Progenitor cell of endocrine pancreas (in vitro differentiated cells): ENCODE measurements around the gene PRMT9. TPM values are rescaled to one million over a fixed set of nuclear protein-coding genes. Genes with fewer than 3 reads are reported as not detected.

ENCODE experiments used
- DNase-seq: peaks from one replicate; pipeline ENCODE4 v3.0.0; 2021; ENCODE audit warnings: low spot score; ENCODE audit not compliant: unreplicated experiment
- H3K27ac Mint-ChIP-seq: 2 replicates; pipeline ENCODE4 v1.8.0; 2021; ENCODE audit warnings: mild to moderate bottlenecking, moderate library complexity, mixed read lengths
- H3K27me3 Mint-ChIP-seq: 2 replicates; pipeline ENCODE4 v1.8.0; 2021; ENCODE audit warnings: mixed read lengths
- H3K36me3 Mint-ChIP-seq: 2 replicates; pipeline ENCODE4 v1.8.0; 2022; ENCODE audit warnings: mixed read lengths; ENCODE audit not compliant: insufficient read depth
- H3K4me1 Mint-ChIP-seq: 2 replicates; pipeline ENCODE4 v1.8.0; 2021; ENCODE audit warnings: low read depth, mixed read lengths
- H3K4me3 Mint-ChIP-seq: 2 replicates; pipeline ENCODE4 v1.8.0; 2021; ENCODE audit warnings: low read depth, mild to moderate bottlenecking, moderate library complexity, mixed read lengths
- H3K9me3 Mint-ChIP-seq: 2 replicates; pipeline ENCODE4 v1.8.0; 2021; ENCODE audit warnings: low read depth, mixed read lengths
- CTCF ChIP-seq: fragments of 200-600 bp; sonication (generic); IDR thresholded peaks from one replicate; pipeline ENCODE4 v1.5.0; 2021; ENCODE audit warnings: antibody characterized with exemption, mild to moderate bottlenecking; ENCODE audit not compliant: unreplicated experiment
- long read RNA-seq: library from polyadenylated mRNA; unstranded; transcript quantifications from one replicate; pipeline ENCODE4 v2.0.0, GENCODE V29; 2020
- total RNA-seq: library from RNA; stranded (reverse); gene quantifications from 2 replicates; pipeline ENCODE4 v1.2.1, GENCODE V29; 2021

PRMT9 gene
- total RNA-seq = 13.0 and 13.5 TPM in 2 replicates
- long read RNA-seq, transcript PRMT9-201 (12 exons, 3,528 nt) = major isoform, 55 of 97 reads
- long read RNA-seq, transcript PRMT9-204 (11 exons, 2,674 nt) = minor isoform, 18 of 97 reads
- long read RNA-seq, partial matches to known transcripts = 4 of 97 reads
- long read RNA-seq, other reads (novel, unspliced or antisense) = 20 of 97 reads

GRCh38 chr4:147683717-147684700 lies at the start of gene PRMT9:
PRMT9 (minus strand) TSS chr4:147684163; CDS start chr4:147683987, 176 bp downstream.
- Mint-ChIP-seq H3K36me3 (peaks cover 3% of the 10 kb centered on the region), H3K27me3 (no peaks in the 10 kb centered on the region), H3K4me3 (peak within 1 kb of the TSS; percentile 95), H3K4me1 (peaks cover 9% of the 10 kb centered on the region), H3K27ac (peak within 1 kb of the TSS; percentile 99), H3K9me3 (no peaks in the 10 kb centered on the region)
- peak; percentile 76 for DNase-seq
- TF ChIP-seq CTCF = no peak

- peaks cover 25% of the 10 kb centered on the region for H3K27me3 Mint-ChIP-seq
- TF ChIP-seq CTCF = no peak
- peak; percentile 29 for DNase-seq
- H3K4me3 Mint-ChIP-seq = peak overlapping the region; percentile 82
- no peaks in the 10 kb centered on the region for H3K9me3 Mint-ChIP-seq
- H3K4me1 Mint-ChIP-seq = peaks cover 22% of the 10 kb centered on the region
- H3K27ac Mint-ChIP-seq = peak overlapping the region; percentile 88
- H3K36me3 Mint-ChIP-seq = no peaks in the 10 kb centered on the region
Observed at GRCh38 chr4:147732518-147733235, 48.7 kb upstream of the PRMT9 start.

GRCh38 chr4:147731580-147732517 lies 47.9 kb upstream of the PRMT9 start, which contains the start of gene ARHGAP10:
ARHGAP10 (plus strand) TSS chr4:147732088; CDS start chr4:147732302, 214 bp downstream.
- H3K27ac Mint-ChIP-seq = peak within 1 kb of the TSS; percentile 93
- peak; percentile 58 for DNase-seq
- peak within 1 kb of the TSS; percentile 88 for H3K4me3 Mint-ChIP-seq
- TF ChIP-seq CTCF = no peak
- no peaks in the 10 kb centered on the region for H3K9me3 Mint-ChIP-seq
- no peaks in the 10 kb centered on the region for H3K36me3 Mint-ChIP-seq
- H3K4me1 Mint-ChIP-seq = peaks cover 22% of the 10 kb centered on the region
- H3K27me3 Mint-ChIP-seq = peaks cover 31% of the 10 kb centered on the region

GRCh38 chr4:147730333-147730732 lies 46.4 kb upstream of the PRMT9 start:
- peak overlapping the region; percentile 58 for H3K4me3 Mint-ChIP-seq
- H3K36me3 Mint-ChIP-seq = no peaks in the 10 kb centered on the region
- H3K27me3 Mint-ChIP-seq = peaks cover 29% of the 10 kb centered on the region
- H3K4me1 Mint-ChIP-seq = peaks cover 20% of the 10 kb centered on the region
- H3K9me3 Mint-ChIP-seq = no peaks in the 10 kb centered on the region
- no peak for TF ChIP-seq CTCF
- no peak overlapping the region for H3K27ac Mint-ChIP-seq
- no peak for DNase-seq
